Suprapubic skin (tissue), 4 donors: Measurements from ENCODE around the gene DUSP10.

ENCODE experiments used
- CTCF ChIP-seq, 2 donors: fragments of 200-600 bp in 1 of 2; fragments of 450-650 bp in 1 of 2; sonication (generic) in 1 of 2; IDR thresholded peaks; one replicate each; pipeline ENCODE4 v1.5.1; 2016 to 2019; ENCODE audit warnings: antibody characterized with exemption in 2 of 2, mild to moderate bottlenecking in 1 of 2, moderate library complexity in 1 of 2
- EP300 ChIP-seq: sonication (generic); formaldehyde crosslinking; IDR thresholded peaks from one replicate; pipeline ENCODE4 v1.6.1; 2017; ENCODE audit warnings: antibody characterized with exemption
- POLR2AphosphoS5 ChIP-seq, 3 donors: sonication (generic); formaldehyde crosslinking; IDR thresholded peaks; one replicate each; pipeline ENCODE4 v1.6.1; 2017; ENCODE audit warnings: antibody characterized with exemption in 3 of 3

- no peak for TF ChIP-seq CTCF (IDR thresholded peaks at IDR 0.05)
- TF ChIP-seq POLR2AphosphoS5 (IDR thresholded peaks at IDR 0.05): no peak
- no peak for TF ChIP-seq EP300
Observed at GRCh38 chr1:221695301-221695700, 46.6 kb downstream of the DUSP10 start.
